ENCODE data around the gene ISG15.
A peak's percentile ranks its signal among the peaks of the same experiment; 100 is the strongest.

The ISG15 gene

DNA sequence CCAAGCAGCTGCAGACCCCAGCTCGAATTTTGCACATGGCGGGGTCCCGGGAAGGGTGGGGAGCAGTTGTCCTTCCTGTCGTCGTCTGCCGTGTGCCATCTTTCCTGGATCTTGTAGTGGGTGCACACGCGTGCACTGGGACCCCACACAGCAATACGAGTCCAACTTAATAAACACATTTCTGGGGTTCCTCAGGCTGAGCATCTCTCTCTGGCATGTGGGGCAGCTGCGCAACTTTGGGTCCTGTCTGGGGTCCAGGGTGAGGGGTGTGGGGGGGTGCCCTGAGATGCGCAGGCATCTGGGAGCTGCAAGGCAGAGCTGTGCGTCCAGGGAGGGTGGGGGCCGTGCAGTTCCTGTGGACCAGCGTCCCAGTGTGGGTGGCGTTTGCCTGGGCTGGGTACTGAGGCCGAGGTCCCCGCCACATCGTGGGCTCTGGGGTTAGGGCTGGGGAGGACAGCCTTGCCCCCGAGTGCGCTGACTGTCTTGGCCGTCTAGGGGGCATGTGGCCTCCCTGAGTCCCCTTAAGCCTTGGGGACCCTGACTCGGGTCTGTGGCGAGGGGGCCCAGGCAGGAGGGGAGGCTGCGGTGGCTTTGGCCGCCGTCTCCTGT, 47.7 kb upstream of the ISG15 start:
- Histone ChIP-seq H3K36me3 (ENCODE audit: insufficient read depth, low read length) (no peaks in the 10 kb centered on the region), H3K9ac (ENCODE audit: low read depth, low read length, poor library complexity, severe bottlenecking) (no peak overlapping the region), H3K9me2 (replicated peaks; ENCODE audit: low read depth, low read length) (no peaks in the 10 kb centered on the region), H3K4me1 (ENCODE audit: insufficient read depth, low read length, poor library complexity, severe bottlenecking) (peaks cover 18% of the 10 kb centered on the region), H3K4me3 (ENCODE audit: low read length, poor library complexity, severe bottlenecking) (no peak overlapping the region), H2AFZ (ENCODE audit: low read length) (no peak overlapping the region), H3K9me3 (ENCODE audit: insufficient read depth, low read depth, low read length) (no peaks in the 10 kb centered on the region), H4K20me1 (ENCODE audit: insufficient read depth, low read length, poor library complexity, severe bottlenecking) (no peaks in the 10 kb centered on the region), H3F3A (ENCODE audit: low read depth) (no peaks in the 10 kb centered on the region), H3K27me3 (ENCODE audit: insufficient read depth, low read length, poor library complexity, severe bottlenecking) (no peaks in the 10 kb centered on the region), H3K4me2 (ENCODE audit: low read depth, low read length, poor library complexity, severe bottlenecking) (no peak overlapping the region), H3K79me2 (ENCODE audit: insufficient read depth, low read length) (no peaks in the 10 kb centered on the region)
- TF ChIP-seq CTCF (conservative IDR thresholded peaks at IDR 0.05; ENCODE audit: low read length) = no peak
- no peak for TF ChIP-seq EZH2phosphoT487 (IDR thresholded peaks at IDR 0.05; ENCODE audit: borderline replicate concordance)

DNA sequence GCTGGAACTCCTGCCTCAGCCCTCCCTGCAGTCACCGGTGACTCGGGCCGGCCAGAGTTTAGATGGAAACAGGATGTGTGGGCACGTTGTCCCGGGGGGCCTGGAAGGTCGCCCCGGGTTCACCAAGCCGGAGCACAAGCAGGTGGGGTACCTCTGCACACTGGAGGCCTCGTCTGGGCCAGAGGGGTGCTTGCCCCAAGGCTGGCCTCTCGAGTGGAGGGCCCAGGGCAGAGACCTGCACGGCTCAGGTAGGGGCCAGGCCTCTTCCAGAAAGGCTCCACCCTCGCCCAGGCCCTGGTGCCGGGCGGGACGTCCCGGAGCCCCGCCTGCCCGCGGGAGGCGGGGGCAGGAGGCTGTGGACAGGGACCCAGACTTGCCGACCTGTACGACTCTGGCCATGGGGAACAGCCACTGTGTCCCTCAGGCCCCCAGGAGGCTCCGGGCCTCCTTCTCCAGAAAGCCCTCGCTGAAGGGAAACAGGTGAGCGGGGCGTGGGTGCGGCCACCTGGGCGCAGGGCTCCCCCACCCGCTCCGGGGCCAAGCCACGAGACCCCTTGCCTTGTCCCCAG, 47.1 kb upstream of the ISG15 start, which contains the start of gene PLEKHN1:
Gene PLEKHN1, plus strand, starts transcription at position 348 of the 569 bp plus-strand sequence. Its CDS starts 50 bp downstream, at position 398.
- H3K9ac ChIP-seq (ENCODE audit: low read depth, low read length, poor library complexity, severe bottlenecking) = peak within 1 kb of the TSS; percentile 45
- H3K9me2 ChIP-seq (replicated peaks; ENCODE audit: low read depth, low read length) = no peaks in the 10 kb centered on the region
- peak within 1 kb of the TSS; percentile 78 for H3K4me2 ChIP-seq (ENCODE audit: low read depth, low read length, poor library complexity, severe bottlenecking)
- no peaks in the 10 kb centered on the region for H3F3A ChIP-seq (ENCODE audit: low read depth)
- TF ChIP-seq EZH2phosphoT487 (IDR thresholded peaks at IDR 0.05; ENCODE audit: borderline replicate concordance) = no peak
- TF ChIP-seq CTCF (conservative IDR thresholded peaks at IDR 0.05; ENCODE audit: low read length) = no peak
- no peaks in the 10 kb centered on the region for H4K20me1 ChIP-seq (ENCODE audit: insufficient read depth, low read length, poor library complexity, severe bottlenecking)
- H3K9me3 ChIP-seq (ENCODE audit: insufficient read depth, low read depth, low read length) = no peaks in the 10 kb centered on the region
- peaks cover 18% of the 10 kb centered on the region for H3K4me1 ChIP-seq (ENCODE audit: insufficient read depth, low read length, poor library complexity, severe bottlenecking)
- H3K27me3 ChIP-seq (ENCODE audit: insufficient read depth, low read length, poor library complexity, severe bottlenecking) = no peaks in the 10 kb centered on the region
- H2AFZ ChIP-seq (ENCODE audit: low read length) = peak within 1 kb of the TSS; percentile 89
- H3K4me3 ChIP-seq (ENCODE audit: low read length, poor library complexity, severe bottlenecking) = peak within 1 kb of the TSS; percentile 67
- H3K79me2 ChIP-seq (ENCODE audit: insufficient read depth, low read length) = no peaks in the 10 kb centered on the region
- H3K36me3 ChIP-seq (ENCODE audit: insufficient read depth, low read length) = no peaks in the 10 kb centered on the region

DNA sequence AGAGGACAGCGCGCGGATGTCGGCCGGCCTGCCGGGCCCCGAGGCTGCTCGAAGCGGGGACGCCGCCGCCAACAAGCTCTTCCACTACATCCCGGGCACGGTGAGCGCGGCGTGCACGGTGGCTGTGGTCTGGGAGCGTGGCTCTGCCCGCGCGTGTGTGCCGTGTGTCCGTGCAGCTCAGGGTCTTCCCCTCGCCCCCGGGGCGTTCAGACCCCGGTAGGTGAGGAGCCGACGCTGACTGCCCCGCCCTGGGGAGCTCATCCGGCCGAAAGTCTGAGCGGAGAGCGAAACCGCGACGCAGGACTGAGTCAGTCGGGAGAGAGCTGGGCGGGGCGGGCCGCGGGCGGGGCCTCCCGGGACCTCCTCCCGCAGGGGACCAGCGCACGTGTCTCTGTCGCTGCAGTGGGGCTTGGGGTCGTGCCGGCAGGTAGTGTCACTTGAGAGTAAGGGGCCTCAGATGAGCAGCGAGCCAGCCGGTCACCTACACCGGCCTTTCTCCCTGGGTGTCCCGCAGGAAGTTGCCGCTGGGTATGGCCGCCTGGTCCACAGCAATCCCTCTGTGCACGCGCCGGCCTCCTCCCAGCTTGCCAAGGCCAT, 46.5 kb upstream of the ISG15 start:
- Histone ChIP-seq H3K27me3 (ENCODE audit: insufficient read depth, low read length, poor library complexity, severe bottlenecking) (no peaks in the 10 kb centered on the region), H3K9me2 (replicated peaks; ENCODE audit: low read depth, low read length) (no peaks in the 10 kb centered on the region), H3K9me3 (ENCODE audit: insufficient read depth, low read depth, low read length) (no peaks in the 10 kb centered on the region), H3K9ac (ENCODE audit: low read depth, low read length, poor library complexity, severe bottlenecking) (peak overlapping the region; percentile 45), H3K4me3 (ENCODE audit: low read length, poor library complexity, severe bottlenecking) (peak overlapping the region; percentile 67), H3K4me2 (ENCODE audit: low read depth, low read length, poor library complexity, severe bottlenecking) (peak overlapping the region; percentile 78), H3K79me2 (ENCODE audit: insufficient read depth, low read length) (no peaks in the 10 kb centered on the region), H2AFZ (ENCODE audit: low read length) (peak overlapping the region; percentile 89), H3F3A (ENCODE audit: low read depth) (no peaks in the 10 kb centered on the region), H4K20me1 (ENCODE audit: insufficient read depth, low read length, poor library complexity, severe bottlenecking) (no peaks in the 10 kb centered on the region), H3K4me1 (ENCODE audit: insufficient read depth, low read length, poor library complexity, severe bottlenecking) (peaks cover 16% of the 10 kb centered on the region), H3K36me3 (ENCODE audit: insufficient read depth, low read length) (no peaks in the 10 kb centered on the region)
- TF ChIP-seq CTCF (conservative IDR thresholded peaks at IDR 0.05; ENCODE audit: low read length) = no peak
- no peak for TF ChIP-seq EZH2phosphoT487 (IDR thresholded peaks at IDR 0.05; ENCODE audit: borderline replicate concordance)

All from Loucy (cell line).